ENCODE data around the gene TMEM106A. TPM values are rescaled to one million over a fixed set of nuclear protein-coding genes. Genes with fewer than 3 reads are reported as not detected.

Gene TMEM106A
- total and polyA plus RNA-seq, 2 of the 13 experiments (the other 11 are each of a cell fraction or from before 2014, with no cell fraction given), result 16.9 to 35.9 TPM

- TF ChIP-seq MYC (CRISPR knock-in tag; IDR thresholded peaks at IDR 0.05; ENCODE audit: borderline replicate concordance), result peak; percentile 65
- TF ChIP-seq ZNF329 (CRISPR knock-in tag; IDR thresholded peaks at IDR 0.05; ENCODE audit: low read depth), result 0 out of 2 replicates have a peak, but pooled peaks have one; percentile 61
- TF ChIP-seq ZNF501 (CRISPR knock-in tag; IDR thresholded peaks at IDR 0.05), result peak; percentile 89
- TF ChIP-seq PRDM10 (CRISPR knock-in tag; IDR thresholded peaks at IDR 0.05; ENCODE audit: low read depth), result peak; percentile 32; the same call in 1 of the 2 replicates
- TF ChIP-seq FOXC1 (CRISPR knock-in tag; IDR thresholded peaks at IDR 0.05; ENCODE audit: borderline replicate concordance), result peak; percentile 38; the same call in 1 of the 2 replicates
- peak; percentile 68 for TF ChIP-seq GFI1 (CRISPR knock-in tag; IDR thresholded peaks at IDR 0.05; ENCODE audit: borderline replicate concordance)
- peak; percentile 97 for TF ChIP-seq ZFAT (CRISPR knock-in tag; conservative IDR thresholded peaks at IDR 0.05)
- peak; percentile 28; the same call in 1 of the 2 replicates for TF ChIP-seq AKNA (CRISPR knock-in tag; IDR thresholded peaks at IDR 0.05; ENCODE audit: borderline replicate concordance)
- peak; percentile 68 for TF ChIP-seq XRCC5 (optimal IDR thresholded peaks at IDR 0.05; ENCODE audit: low read length)
- peak; percentile 85 for TF ChIP-seq ZNF598 (CRISPR knock-in tag; IDR thresholded peaks at IDR 0.05; ENCODE audit: borderline replicate concordance)
- peak; percentile 33; the same call in 1 of the 2 replicates for TF ChIP-seq KDM3A (CRISPR knock-in tag; IDR thresholded peaks at IDR 0.05; ENCODE audit: low read depth)
- 0 out of 2 replicates have a peak, but pooled peaks have one; percentile 19 for TF ChIP-seq ZNF800 (CRISPR knock-in tag; IDR thresholded peaks at IDR 0.05)
- TF ChIP-seq ZNF350 (CRISPR knock-in tag; IDR thresholded peaks at IDR 0.05; ENCODE audit: borderline replicate concordance, low read depth), result peak; percentile 73
- peak; percentile 84; the same call in 1 of the 2 replicates for TF ChIP-seq ZNF274 (CRISPR knock-in tag; IDR thresholded peaks at IDR 0.05)
- TF ChIP-seq IRF2 (CRISPR knock-in tag; IDR thresholded peaks at IDR 0.05), result peak; percentile 77
- TF ChIP-seq ZNF850 (CRISPR knock-in tag; conservative IDR thresholded peaks at IDR 0.05), result no peak
- TF ChIP-seq ZNF737 (CRISPR knock-in tag; IDR thresholded peaks at IDR 0.05; ENCODE audit: borderline replicate concordance), result peak; percentile 48; the same call in 1 of the 2 replicates
Observed at GRCh38 chr17:43211480-43212402, at the start of gene TMEM106A (continued).

Measured in HepG2 (cell line).